ENCODE results near the gene KRT85.

- TF ChIP-seq CTCF (IDR thresholded peaks at IDR 0.05) (no peak), POLR2A (IDR thresholded peaks at IDR 0.05; ENCODE audit: low read depth) (no peak)
Measured at GRCh38 chr12:52367876-52368275, 595 bp upstream of the KRT85 start.

Measured in esophagus muscularis mucosa (tissue), 3 donors.